ENCODE measurements around the gene DYNC1I2.

DYNC1I2 gene

DNA sequence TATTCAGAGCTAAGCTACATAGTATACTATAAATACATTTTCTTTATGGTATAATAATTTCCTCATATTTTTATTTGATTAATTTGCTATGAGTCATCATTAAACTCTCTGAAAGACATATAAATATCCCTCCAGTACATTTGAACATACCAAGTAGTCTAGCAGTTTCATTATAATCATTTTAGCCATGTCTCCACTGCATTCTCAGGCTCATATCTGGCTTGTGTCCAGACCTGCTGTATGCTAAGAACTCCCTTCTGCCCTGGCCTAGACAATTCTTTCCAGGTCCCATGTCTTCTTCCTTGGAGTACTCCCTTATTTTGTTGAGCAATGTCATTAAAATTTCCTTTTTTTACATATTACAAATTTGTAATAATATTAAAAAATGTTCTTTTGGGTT lies 16.6 kb upstream of the DYNC1I2 start:
- POLR2A ChIA-PET: no interaction called here
- TF ChIP-seq LEF1 (IDR thresholded peaks at IDR 0.05; ENCODE audit: borderline replicate concordance) (no peak), FOXA1 (IDR thresholded peaks at IDR 0.05) (no peak), HDGF (IDR thresholded peaks at IDR 0.05; ENCODE audit: borderline replicate concordance) (no peak), L3MBTL2 (conservative IDR thresholded peaks at IDR 0.05) (no peak), TARDBP (IDR thresholded peaks at IDR 0.05) (no peak), ARNT (IDR thresholded peaks at IDR 0.05) (no peak), ELF4 (IDR thresholded peaks at IDR 0.05) (no peak), FOXK2 (IDR thresholded peaks at IDR 0.05) (no peak), SUZ12 (IDR thresholded peaks at IDR 0.05) (no peak), ZNF384 (IDR thresholded peaks at IDR 0.05) (no peak), FOXM1 (IDR thresholded peaks at IDR 0.05; ENCODE audit: borderline replicate concordance) (no peak), BHLHE40 (IDR thresholded peaks at IDR 0.05; ENCODE audit: borderline replicate concordance) (no peak)
- TF ChIP-seq, protein P1, sequence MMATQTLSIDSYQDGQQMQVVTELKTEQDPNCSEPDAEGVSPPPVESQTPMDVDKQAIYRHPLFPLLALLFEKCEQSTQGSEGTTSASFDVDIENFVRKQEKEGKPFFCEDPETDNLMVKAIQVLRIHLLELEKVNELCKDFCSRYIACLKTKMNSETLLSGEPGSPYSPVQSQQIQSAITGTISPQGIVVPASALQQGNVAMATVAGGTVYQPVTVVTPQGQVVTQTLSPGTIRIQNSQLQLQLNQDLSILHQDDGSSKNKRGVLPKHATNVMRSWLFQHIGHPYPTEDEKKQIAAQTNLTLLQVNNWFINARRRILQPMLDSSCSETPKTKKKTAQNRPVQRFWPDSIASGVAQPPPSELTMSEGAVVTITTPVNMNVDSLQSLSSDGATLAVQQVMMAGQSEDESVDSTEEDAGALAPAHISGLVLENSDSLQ (IDR thresholded peaks at IDR 0.05): no peak
- no peak for DNase-seq (ENCODE audit: extremely low spot score)
- CTCF ChIA-PET: interaction anchor here (0.7 kb wide), 1 partner anchor 12 kb away, joined by 3 read pairs; no protein-coding TSS in a partner anchor

DNA sequence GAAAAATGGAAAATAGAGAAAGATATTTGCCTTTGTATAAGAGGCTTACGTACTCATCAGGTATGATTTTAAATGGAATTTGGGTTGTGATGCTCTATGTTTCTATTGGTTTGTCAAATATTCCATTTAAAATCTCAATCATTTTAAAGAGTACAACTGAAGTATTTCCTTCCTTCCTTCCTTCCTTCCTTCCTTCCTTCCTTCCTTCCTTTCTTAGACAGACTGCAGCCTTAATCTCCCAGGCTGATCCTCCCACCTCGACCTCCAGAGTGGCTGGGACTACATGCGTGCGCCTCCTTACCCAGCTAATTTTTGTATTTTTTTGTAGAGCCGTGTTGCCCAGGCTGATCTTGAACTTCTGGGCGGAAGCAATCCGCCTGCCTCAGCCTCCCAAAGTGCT lies 15.4 kb upstream of the DYNC1I2 start:
- no peak for TF ChIP-seq BHLHE40 (IDR thresholded peaks at IDR 0.05; ENCODE audit: borderline replicate concordance)
- no peak for TF ChIP-seq CTBP1 (IDR thresholded peaks at IDR 0.05; ENCODE audit: borderline replicate concordance)
- TF ChIP-seq ARNT (IDR thresholded peaks at IDR 0.05): no peak
- no peak for TF ChIP-seq ZNF384 (IDR thresholded peaks at IDR 0.05)
- DNase-seq (ENCODE audit: extremely low spot score): no peak
- ChIA-PET POLR2A (no interaction called here), CTCF (no interaction called here)

DNA sequence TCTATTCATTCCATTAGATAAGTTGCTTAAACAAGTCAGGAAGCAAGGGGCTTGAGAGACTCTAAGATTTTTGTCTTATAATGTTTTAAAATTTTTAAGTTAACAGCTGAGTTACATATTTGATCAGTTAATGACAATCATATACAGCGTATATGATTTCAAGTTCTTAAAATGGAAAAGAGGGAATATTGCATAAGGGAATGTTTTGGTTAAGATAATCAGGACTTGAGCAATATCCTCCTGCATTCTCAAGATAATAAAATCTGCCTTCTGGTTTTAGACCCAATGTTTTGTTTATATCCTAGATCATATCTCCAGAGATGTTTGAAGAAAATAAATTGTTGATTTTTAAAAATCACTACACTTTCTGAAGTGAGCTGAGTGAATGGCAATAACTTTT lies 13.4 kb upstream of the DYNC1I2 start:
- POLR2A ChIA-PET: no interaction called here
- TF ChIP-seq FOXK2 (IDR thresholded peaks at IDR 0.05): no peak
- no peak for TF ChIP-seq LEF1 (IDR thresholded peaks at IDR 0.05; ENCODE audit: borderline replicate concordance)
- TF ChIP-seq SP1 (IDR thresholded peaks at IDR 0.05): no peak
- TF ChIP-seq CTBP1 (IDR thresholded peaks at IDR 0.05; ENCODE audit: borderline replicate concordance): no peak
- CTCF ChIA-PET: no interaction called here
- no peak for DNase-seq (ENCODE audit: extremely low spot score)

DNA sequence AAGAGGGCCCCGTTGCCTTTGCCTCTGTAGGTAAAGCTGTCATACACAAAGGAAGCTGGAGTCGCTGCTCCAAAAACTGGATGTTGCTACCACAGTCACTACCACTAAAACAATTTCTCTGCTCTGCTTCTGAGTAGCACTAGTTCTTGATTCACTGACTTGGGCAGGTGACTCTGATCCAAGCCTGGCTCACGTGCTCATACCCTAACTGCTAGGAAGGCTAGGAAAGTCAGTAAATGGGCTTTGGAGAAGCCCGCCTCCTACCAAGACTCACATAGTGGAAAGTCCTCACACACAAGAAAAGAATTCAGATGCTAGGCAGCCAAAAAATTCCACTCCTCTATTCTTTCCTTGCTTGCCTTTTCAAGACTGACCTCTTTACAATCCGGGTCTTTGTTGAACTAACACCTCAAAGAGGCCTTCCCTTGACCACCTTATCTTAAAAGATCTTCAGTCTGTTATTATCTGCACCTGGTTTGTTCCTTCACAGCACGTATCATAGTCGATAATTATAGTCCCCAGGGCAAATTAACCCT lies 11.4 kb upstream of the DYNC1I2 start:
- no peak for TF ChIP-seq FOXK2 (IDR thresholded peaks at IDR 0.05)
- TF ChIP-seq, protein P1 (IDR thresholded peaks at IDR 0.05): no peak
- TF ChIP-seq L3MBTL2 (conservative IDR thresholded peaks at IDR 0.05): no peak
- TF ChIP-seq FOXM1 (IDR thresholded peaks at IDR 0.05; ENCODE audit: borderline replicate concordance): no peak
- no peak for TF ChIP-seq TARDBP (IDR thresholded peaks at IDR 0.05)
- no peak for TF ChIP-seq SP1 (IDR thresholded peaks at IDR 0.05)
- no peak for TF ChIP-seq ELF4 (IDR thresholded peaks at IDR 0.05)
- TF ChIP-seq ARNT (IDR thresholded peaks at IDR 0.05): no peak
- TF ChIP-seq FOXA1 (IDR thresholded peaks at IDR 0.05): no peak
- no peak for TF ChIP-seq BHLHE40 (IDR thresholded peaks at IDR 0.05; ENCODE audit: borderline replicate concordance)
- TF ChIP-seq HDGF (IDR thresholded peaks at IDR 0.05; ENCODE audit: borderline replicate concordance): no peak
- TF ChIP-seq ZNF384 (IDR thresholded peaks at IDR 0.05): no peak
- TF ChIP-seq CTBP1 (IDR thresholded peaks at IDR 0.05; ENCODE audit: borderline replicate concordance): no peak
- no peak for TF ChIP-seq NFRKB (IDR thresholded peaks at IDR 0.05)
- TF ChIP-seq SUZ12 (IDR thresholded peaks at IDR 0.05): no peak
- TF ChIP-seq LEF1 (IDR thresholded peaks at IDR 0.05; ENCODE audit: borderline replicate concordance): no peak
- ChIA-PET POLR2A (no interaction called here), CTCF (no interaction called here)
- DNase-seq (ENCODE audit: extremely low spot score): no peak

DNA sequence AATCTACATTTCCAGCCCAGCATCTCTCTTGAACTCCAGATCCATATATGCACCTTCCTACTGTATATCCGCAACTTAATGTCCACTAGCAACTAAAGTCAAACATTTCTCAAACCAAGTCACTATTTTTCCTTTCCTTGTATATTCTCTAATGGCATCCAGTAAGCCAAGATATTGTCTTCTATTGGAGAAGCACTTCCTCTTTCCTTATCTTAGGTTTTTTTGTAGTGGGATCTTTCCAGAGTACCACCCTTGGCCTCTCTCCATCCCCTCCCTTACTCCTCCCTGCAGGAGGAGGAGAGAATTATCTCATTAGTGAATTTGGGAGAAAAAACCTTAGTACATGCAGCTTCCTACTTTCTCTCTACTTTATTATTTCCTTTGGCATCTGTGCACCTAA lies 8.7 kb upstream of the DYNC1I2 start:
- ChIA-PET POLR2A (no interaction called here), CTCF (interaction anchor here (0.6 kb wide), 1 partner anchor 80 kb away, joined by 3 read pairs; no protein-coding TSS in a partner anchor)
- TF ChIP-seq ELF4 (IDR thresholded peaks at IDR 0.05) (no peak), LEF1 (IDR thresholded peaks at IDR 0.05; ENCODE audit: borderline replicate concordance) (no peak), SUZ12 (IDR thresholded peaks at IDR 0.05) (no peak), CTBP1 (IDR thresholded peaks at IDR 0.05; ENCODE audit: borderline replicate concordance) (no peak)
- no peak for DNase-seq (ENCODE audit: extremely low spot score)

DNA sequence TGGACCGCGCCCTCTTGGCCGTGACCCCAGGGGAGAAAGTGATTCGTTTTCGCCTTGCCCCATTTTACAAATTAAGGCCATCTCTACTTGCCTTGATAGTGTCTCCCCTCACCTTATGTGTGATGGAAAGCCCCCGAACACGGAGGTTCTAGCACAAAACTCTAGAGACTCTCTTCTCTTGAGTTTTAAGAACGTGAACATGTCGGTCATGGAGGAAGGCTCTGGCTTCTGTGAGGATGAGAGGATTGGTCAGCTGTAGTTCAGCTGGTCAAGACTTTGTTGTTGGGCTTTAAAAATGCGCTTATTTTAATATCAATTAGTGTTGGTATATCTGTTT lies 828 bp downstream of the DYNC1I2 start:
- no peak for TF ChIP-seq SP1 (IDR thresholded peaks at IDR 0.05)
- TF ChIP-seq, protein P1 (IDR thresholded peaks at IDR 0.05): no peak
- TF ChIP-seq SUZ12 (IDR thresholded peaks at IDR 0.05): no peak
- no peak for TF ChIP-seq NFRKB (IDR thresholded peaks at IDR 0.05)
- no peak for TF ChIP-seq LEF1 (IDR thresholded peaks at IDR 0.05; ENCODE audit: borderline replicate concordance)
- TF ChIP-seq FOXA1 (IDR thresholded peaks at IDR 0.05): no peak
- TF ChIP-seq ARNT (IDR thresholded peaks at IDR 0.05): no peak
- no peak for TF ChIP-seq CTBP1 (IDR thresholded peaks at IDR 0.05; ENCODE audit: borderline replicate concordance)
- TF ChIP-seq TARDBP (IDR thresholded peaks at IDR 0.05): no peak
- no peak for TF ChIP-seq FOXM1 (IDR thresholded peaks at IDR 0.05; ENCODE audit: borderline replicate concordance)
- no peak for TF ChIP-seq ELF4 (IDR thresholded peaks at IDR 0.05)
- no peak for TF ChIP-seq FOXK2 (IDR thresholded peaks at IDR 0.05)
- TF ChIP-seq HDGF (IDR thresholded peaks at IDR 0.05; ENCODE audit: borderline replicate concordance): no peak
- ChIA-PET CTCF (interaction anchor here (1.1 to 1.8 kb wide), 2 partner anchors 16 to 416 kb away, joined by 3 to 9 read pairs; no protein-coding TSS in a partner anchor), POLR2A (interaction anchor here (0.6 to 1.3 kb wide), 4 partner anchors 11 to 754 kb away, joined by 3 to 5 read pairs (median 3); partner anchors contain the start of gene HAT1)
- no peak for DNase-seq (ENCODE audit: extremely low spot score)

DNA sequence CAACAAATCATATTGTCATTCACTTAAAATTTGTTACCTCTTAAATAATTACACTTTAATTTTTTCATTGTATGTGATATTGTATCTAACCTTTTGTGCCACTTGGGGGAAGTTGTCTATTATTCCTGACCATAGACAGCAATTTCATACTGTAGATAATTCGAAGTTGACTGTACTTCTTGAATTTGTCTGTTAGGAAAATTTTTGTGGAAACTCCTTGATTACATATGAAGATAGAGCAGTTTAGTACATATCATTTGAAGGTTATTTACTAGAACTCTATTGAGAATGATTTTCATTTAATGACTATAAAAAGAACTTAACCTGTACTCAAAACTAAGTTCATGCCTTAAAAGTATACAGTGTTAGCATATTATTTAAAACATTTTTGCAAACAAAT lies 5.1 kb downstream of the DYNC1I2 start:
- ChIA-PET POLR2A (no interaction called here), CTCF (no interaction called here)
- no peak for DNase-seq (ENCODE audit: extremely low spot score)
- TF ChIP-seq ARNT (IDR thresholded peaks at IDR 0.05) (no peak), HDGF (IDR thresholded peaks at IDR 0.05; ENCODE audit: borderline replicate concordance) (no peak), ELF4 (IDR thresholded peaks at IDR 0.05) (no peak), CTBP1 (IDR thresholded peaks at IDR 0.05; ENCODE audit: borderline replicate concordance) (no peak), TARDBP (IDR thresholded peaks at IDR 0.05) (no peak), SUZ12 (IDR thresholded peaks at IDR 0.05) (no peak), NFRKB (IDR thresholded peaks at IDR 0.05) (no peak), LEF1 (IDR thresholded peaks at IDR 0.05; ENCODE audit: borderline replicate concordance) (no peak), FOXK2 (IDR thresholded peaks at IDR 0.05) (no peak), BHLHE40 (IDR thresholded peaks at IDR 0.05; ENCODE audit: borderline replicate concordance) (no peak)
- TF ChIP-seq, protein P1 (IDR thresholded peaks at IDR 0.05): no peak

Data from HEK293T (cell line).